ENCODE measurements around the gene GLT6D1. TPM values are rescaled to one million over a fixed set of nuclear protein-coding genes. Genes with fewer than 3 reads are reported as not detected.

Gene GLT6D1
- total and polyA plus RNA-seq, 2 donors (not counting 3 experiments of a cell fraction or from before 2014, with no cell fraction given): not detected

DNA sequence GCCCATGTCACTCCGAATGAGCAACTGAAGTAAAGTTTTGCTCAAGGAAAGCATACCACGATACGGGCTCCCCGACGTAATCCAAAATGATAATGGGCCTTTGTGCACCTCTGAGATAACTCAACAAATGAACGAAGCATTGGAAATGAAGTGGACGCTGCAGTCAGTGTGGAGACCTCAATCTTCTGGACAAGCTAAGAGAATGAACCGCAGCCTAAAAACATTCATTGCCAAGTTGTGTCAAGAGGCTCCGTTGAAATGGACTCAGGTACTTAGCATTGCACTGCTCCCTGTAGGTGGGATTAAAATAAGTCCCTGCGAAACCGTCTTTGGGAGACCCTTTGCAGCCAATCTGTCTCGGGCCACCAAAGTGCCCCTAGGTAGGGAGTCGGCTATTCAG is 19.9 kb upstream of the GLT6D1 start:
- Histone ChIP-seq H3K9me1 (replicated peaks; ENCODE audit: control insufficient read depth, extremely low read depth, insufficient read depth, low read length) (no peaks in the 10 kb centered on the region), H3K4me3 (replicated peaks in 1 of 3; ENCODE audit: insufficient read depth in 1 of 3, low read depth in 1 of 3, low read length in 3 of 3) (no peak overlapping the region), H3K4me1 (ENCODE audit: control insufficient read depth, extremely low read depth, insufficient read depth, low read length) (no peaks in the 10 kb centered on the region), H3K27ac (ENCODE audit: insufficient read depth, low read depth, low read length) (no peak overlapping the region), H3K9ac (replicated peaks; ENCODE audit: extremely low read depth, insufficient read depth, low read length) (no peak overlapping the region), H3K9me3 (replicated peaks; ENCODE audit: control insufficient read depth, insufficient read depth, low read length) (no peaks in the 10 kb centered on the region), H4K20me1 (replicated peaks; ENCODE audit: control insufficient read depth, extremely low read depth, insufficient read depth, low read length) (no peaks in the 10 kb centered on the region), H2AFZ (ENCODE audit: low read depth, low read length) (no peak overlapping the region), H3K36me3 (ENCODE audit: control insufficient read depth in 2 of 2, extremely low read depth in 1 of 2, insufficient read depth in 2 of 2, low read length in 2 of 2) (no peaks in the 10 kb centered on the region), H3K27me3 (ENCODE audit: control insufficient read depth in 2 of 2, insufficient read depth in 2 of 2, low read length in 2 of 2) (no peaks in the 10 kb centered on the region), H3K79me2 (ENCODE audit: control insufficient read depth, insufficient read depth, low read length) (no peaks in the 10 kb centered on the region), H3K4me2 (ENCODE audit: insufficient read depth, low read length) (no peak overlapping the region)
- DNase-seq (ENCODE audit: low read depth, low spot score): no peak
- no TSS peak for BruUV-seq (replicated peaks)
- ChIA-PET POLR2A (no interaction called here), CTCF (no interaction called here)
- TF ChIP-seq POLR2A (IDR thresholded peaks at IDR 0.05; ENCODE audit: low read depth, low read length) (no peak), CTCF (IDR thresholded peaks at IDR 0.05; ENCODE audit: extremely low read depth in 1 of 2, insufficient read depth in 1 of 2, low read depth in 1 of 2, low read length in 2 of 2) (no peak), MYC (IDR thresholded peaks at IDR 0.05; ENCODE audit: low read depth, low read length) (no peak), FOS (IDR thresholded peaks at IDR 0.05; ENCODE audit: borderline replicate concordance, insufficient read depth, low read length) (no peak), EZH2 (IDR thresholded peaks at IDR 0.05; ENCODE audit: borderline replicate concordance, low read depth, low read length, severe bottlenecking) (no peak), JUN (IDR thresholded peaks at IDR 0.05; ENCODE audit: borderline replicate concordance, insufficient read depth, insufficient read length, low read depth) (no peak), MAX (IDR thresholded peaks at IDR 0.05; ENCODE audit: insufficient read depth, insufficient read length) (no peak), GATA2 (IDR thresholded peaks at IDR 0.05; ENCODE audit: insufficient read depth, insufficient read length, low read depth, low read length) (no peak), POLR2AphosphoS5 (IDR thresholded peaks at IDR 0.05; ENCODE audit: insufficient read depth, low read depth, low read length) (no peak)
- FAIRE-seq: no peak
- dilution Hi-C loops (cut with MboI; ENCODE audit: extremely low pct_ligation_motif_present, low sequenced_read_pairs) (no loop called here), intact Hi-C loops (cut with micrococcal nuclease) (no loop called here)
